Testis (tissue), 2 donors: ENCODE data around the gene MYO1B.

Source experiments
- POLR2A ChIP-seq: fragments of 450-650 bp; IDR thresholded peaks from one replicate; pipeline ENCODE4 v1.6.1; 2017; ENCODE audit warnings: antibody characterized with exemption, mild to moderate bottlenecking, moderate library complexity
- TF ChIP-seq, protein P1 (sequence below), 3 experiments: fragments of 450-650 bp in 2 of 3; fragments of 200-600 bp in 1 of 3; sonication (generic) in 1 of 3; IDR thresholded peaks; one replicate each; pipeline ENCODE4 v1.5.1; 2016 to 2019; ENCODE audit warnings: antibody characterized with exemption in 3 of 3, mild to moderate bottlenecking in 2 of 3, moderate library complexity in 1 of 3

DNA sequence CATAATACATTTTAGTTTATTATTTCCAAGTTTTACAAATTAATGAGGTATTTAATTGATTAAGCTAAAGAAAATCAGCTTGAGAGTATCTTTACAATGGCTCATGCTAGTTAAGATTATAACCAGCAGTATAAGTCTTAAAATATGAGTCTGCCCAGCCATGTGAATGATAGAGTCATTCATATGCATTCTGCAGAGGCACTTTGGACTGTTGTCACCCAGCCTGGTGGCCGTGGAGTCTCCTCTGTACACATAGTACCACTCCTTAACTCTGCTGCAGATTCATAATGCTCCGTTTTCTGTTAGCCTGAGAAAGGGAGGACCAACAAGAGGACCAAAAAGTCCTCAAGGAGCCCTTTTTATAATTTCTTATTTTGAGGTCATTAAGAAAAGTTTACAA is 148.8 kb downstream of the MYO1B start:
- TF ChIP-seq, protein P1, sequence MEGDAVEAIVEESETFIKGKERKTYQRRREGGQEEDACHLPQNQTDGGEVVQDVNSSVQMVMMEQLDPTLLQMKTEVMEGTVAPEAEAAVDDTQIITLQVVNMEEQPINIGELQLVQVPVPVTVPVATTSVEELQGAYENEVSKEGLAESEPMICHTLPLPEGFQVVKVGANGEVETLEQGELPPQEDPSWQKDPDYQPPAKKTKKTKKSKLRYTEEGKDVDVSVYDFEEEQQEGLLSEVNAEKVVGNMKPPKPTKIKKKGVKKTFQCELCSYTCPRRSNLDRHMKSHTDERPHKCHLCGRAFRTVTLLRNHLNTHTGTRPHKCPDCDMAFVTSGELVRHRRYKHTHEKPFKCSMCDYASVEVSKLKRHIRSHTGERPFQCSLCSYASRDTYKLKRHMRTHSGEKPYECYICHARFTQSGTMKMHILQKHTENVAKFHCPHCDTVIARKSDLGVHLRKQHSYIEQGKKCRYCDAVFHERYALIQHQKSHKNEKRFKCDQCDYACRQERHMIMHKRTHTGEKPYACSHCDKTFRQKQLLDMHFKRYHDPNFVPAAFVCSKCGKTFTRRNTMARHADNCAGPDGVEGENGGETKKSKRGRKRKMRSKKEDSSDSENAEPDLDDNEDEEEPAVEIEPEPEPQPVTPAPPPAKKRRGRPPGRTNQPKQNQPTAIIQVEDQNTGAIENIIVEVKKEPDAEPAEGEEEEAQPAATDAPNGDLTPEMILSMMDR (IDR thresholded peaks at IDR 0.05) = no peak
- TF ChIP-seq POLR2A = no peak
